ENCODE results near the gene CEP131.

DNA sequence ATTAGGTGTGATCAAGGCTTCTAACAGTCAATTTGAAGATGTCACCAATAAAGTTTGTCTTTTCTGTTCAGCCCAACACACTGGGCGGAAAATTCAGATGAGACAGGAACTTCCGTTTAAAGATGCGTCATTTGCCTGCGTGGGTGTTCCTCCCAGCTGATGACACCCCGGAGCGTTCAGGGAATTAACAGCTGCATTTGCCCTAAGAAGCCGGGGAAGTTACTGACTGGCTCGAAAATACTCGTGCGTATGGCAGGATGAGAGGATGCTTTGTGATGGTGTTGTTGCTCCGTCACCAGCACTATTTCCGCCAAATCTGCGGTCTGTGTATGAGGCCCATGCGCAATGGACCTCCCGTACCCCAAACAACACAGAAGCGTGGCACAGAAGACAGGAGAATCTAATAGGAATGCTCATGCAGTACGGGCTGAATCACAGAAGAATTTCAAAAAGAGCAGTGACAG is 69.4 kb downstream of the CEP131 start:
- TF ChIP-seq, protein P1, sequence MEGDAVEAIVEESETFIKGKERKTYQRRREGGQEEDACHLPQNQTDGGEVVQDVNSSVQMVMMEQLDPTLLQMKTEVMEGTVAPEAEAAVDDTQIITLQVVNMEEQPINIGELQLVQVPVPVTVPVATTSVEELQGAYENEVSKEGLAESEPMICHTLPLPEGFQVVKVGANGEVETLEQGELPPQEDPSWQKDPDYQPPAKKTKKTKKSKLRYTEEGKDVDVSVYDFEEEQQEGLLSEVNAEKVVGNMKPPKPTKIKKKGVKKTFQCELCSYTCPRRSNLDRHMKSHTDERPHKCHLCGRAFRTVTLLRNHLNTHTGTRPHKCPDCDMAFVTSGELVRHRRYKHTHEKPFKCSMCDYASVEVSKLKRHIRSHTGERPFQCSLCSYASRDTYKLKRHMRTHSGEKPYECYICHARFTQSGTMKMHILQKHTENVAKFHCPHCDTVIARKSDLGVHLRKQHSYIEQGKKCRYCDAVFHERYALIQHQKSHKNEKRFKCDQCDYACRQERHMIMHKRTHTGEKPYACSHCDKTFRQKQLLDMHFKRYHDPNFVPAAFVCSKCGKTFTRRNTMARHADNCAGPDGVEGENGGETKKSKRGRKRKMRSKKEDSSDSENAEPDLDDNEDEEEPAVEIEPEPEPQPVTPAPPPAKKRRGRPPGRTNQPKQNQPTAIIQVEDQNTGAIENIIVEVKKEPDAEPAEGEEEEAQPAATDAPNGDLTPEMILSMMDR (IDR thresholded peaks at IDR 0.05; ENCODE audit: insufficient read depth, low read length, poor library complexity, severe bottlenecking), result no peak
- TF ChIP-seq EZH2phosphoT487 (conservative IDR thresholded peaks at IDR 0.05; ENCODE audit: low read length), result no peak

Data from SU-DHL-6 (cell line).